ENCODE measurements around the gene BCAP29. TPM values are rescaled to one million over a fixed set of nuclear protein-coding genes. Genes with fewer than 3 reads are reported as not detected.

Gene BCAP29
- total and polyA plus RNA-seq, 10 donors = 11.2 to 139 (median 39.0) TPM

DNA sequence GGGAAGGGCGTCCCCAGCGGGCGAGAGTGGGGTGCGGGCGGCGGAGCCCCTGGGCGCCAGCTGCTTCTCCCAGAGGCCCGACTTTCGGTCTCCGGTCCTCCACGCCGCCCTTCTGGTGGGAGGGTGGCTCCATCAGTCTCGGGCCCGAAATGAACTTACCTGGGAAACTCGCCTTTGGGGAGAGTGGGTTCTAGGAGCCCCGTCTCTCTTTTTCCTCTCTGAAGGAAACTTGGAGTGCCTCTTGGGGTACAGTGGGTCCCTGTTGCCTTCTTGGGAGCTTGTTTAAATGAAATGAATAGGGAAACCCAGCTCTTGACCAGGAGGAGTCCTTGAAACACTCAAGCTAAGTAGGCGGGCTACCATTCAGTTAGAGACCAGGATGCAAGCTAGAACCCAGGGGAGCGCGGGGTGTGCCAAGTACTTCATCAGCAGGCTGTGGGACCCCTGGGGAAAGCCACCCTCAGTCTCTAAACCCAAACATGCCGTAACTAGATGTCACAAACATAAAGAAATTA lies 81.9 kb downstream of the BCAP29 start:
- no peaks in the 10 kb centered on the region for H3K9me3 ChIP-seq
- peaks cover 0 to 53% (median 32%) of the 10 kb centered on the region in 7 donors for H3K27me3 ChIP-seq (replicated peaks in 1 of 7)
- no peaks in the 10 kb centered on the region for H3K36me3 ChIP-seq
- intact Hi-C loops (cut with DNase I; ENCODE audit: low total_unique reads) = no loop called here
- DNase-seq = no peak
- H3K27ac ChIP-seq = no peak overlapping the region
- peaks cover 7 to 30% (median 25%) of the 10 kb centered on the region in 6 donors for H3K4me1 ChIP-seq
- TF ChIP-seq, protein P1, sequence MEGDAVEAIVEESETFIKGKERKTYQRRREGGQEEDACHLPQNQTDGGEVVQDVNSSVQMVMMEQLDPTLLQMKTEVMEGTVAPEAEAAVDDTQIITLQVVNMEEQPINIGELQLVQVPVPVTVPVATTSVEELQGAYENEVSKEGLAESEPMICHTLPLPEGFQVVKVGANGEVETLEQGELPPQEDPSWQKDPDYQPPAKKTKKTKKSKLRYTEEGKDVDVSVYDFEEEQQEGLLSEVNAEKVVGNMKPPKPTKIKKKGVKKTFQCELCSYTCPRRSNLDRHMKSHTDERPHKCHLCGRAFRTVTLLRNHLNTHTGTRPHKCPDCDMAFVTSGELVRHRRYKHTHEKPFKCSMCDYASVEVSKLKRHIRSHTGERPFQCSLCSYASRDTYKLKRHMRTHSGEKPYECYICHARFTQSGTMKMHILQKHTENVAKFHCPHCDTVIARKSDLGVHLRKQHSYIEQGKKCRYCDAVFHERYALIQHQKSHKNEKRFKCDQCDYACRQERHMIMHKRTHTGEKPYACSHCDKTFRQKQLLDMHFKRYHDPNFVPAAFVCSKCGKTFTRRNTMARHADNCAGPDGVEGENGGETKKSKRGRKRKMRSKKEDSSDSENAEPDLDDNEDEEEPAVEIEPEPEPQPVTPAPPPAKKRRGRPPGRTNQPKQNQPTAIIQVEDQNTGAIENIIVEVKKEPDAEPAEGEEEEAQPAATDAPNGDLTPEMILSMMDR (IDR thresholded peaks at IDR 0.05 in 8 of 11, conservative IDR thresholded peaks at IDR 0.05 in 3 of 11) = peak in 2 of 11 experiments; percentile 1 to 23
- no peak for TF ChIP-seq POLR2A (IDR thresholded peaks at IDR 0.05)
- no peak for TF ChIP-seq POLR2AphosphoS5 (IDR thresholded peaks at IDR 0.05)
- H3K4me3 ChIP-seq = peak overlapping the region; percentile 38 to 79 (median 54)
- WGBS, 5 donors = 10 to 35% (median 12%) methylated on average over 7 to 20 of the region's 20 CpGs

DNA sequence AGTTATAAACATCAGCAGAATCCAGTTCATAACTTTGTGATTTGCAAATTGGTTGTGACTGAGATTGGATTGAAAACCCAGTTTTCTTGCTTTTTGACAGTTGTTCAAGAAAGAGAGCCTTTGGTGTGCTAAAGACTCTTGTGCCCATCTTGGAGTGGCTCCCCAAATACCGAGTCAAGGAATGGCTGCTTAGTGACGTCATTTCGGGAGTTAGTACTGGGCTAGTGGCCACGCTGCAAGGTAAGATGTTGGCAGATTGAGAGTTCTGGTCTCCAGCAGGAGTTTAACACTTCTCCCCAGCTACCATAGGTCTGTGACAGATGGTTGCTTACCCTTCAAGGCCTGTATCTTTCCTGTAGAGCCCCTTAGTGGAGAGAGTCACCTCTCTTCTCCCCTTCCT lies 83.2 kb downstream of the BCAP29 start:
- H3K36me3 ChIP-seq = no peaks in the 10 kb centered on the region
- TF ChIP-seq, protein P1 (IDR thresholded peaks at IDR 0.05 in 8 of 11, conservative IDR thresholded peaks at IDR 0.05 in 3 of 11) = no peak
- TF ChIP-seq POLR2A (IDR thresholded peaks at IDR 0.05) (no peak), POLR2AphosphoS5 (IDR thresholded peaks at IDR 0.05) (no peak)
- H3K27me3 ChIP-seq (replicated peaks in 1 of 7) = peaks cover 0 to 53% (median 32%) of the 10 kb centered on the region in 7 donors
- no peaks in the 10 kb centered on the region for H3K9me3 ChIP-seq
- H3K27ac ChIP-seq = no peak overlapping the region
- intact Hi-C loops (cut with DNase I; ENCODE audit: low total_unique reads) = no loop called here
- 83 to 93% (median 88%) methylated on average over 4 of the region's 4 CpGs for WGBS, 5 donors
- H3K4me1 ChIP-seq = peaks cover 7 to 30% (median 25%) of the 10 kb centered on the region in 6 donors
- H3K4me3 ChIP-seq = no peak overlapping the region
- no peak for DNase-seq

GRCh38 chr7:107666790-107667189 lies 86.7 kb downstream of the BCAP29 start:
- peaks cover 0 to 28% (median 8%) of the 10 kb centered on the region in 7 donors for H3K27me3 ChIP-seq (replicated peaks in 1 of 7)
- intact Hi-C loops (cut with DNase I; ENCODE audit: low total_unique reads) = no loop called here
- H3K27ac ChIP-seq = no peak overlapping the region
- H3K36me3 ChIP-seq = no peaks in the 10 kb centered on the region
- no peak for DNase-seq
- WGBS, 5 donors = 74 to 87% (median 84%) methylated on average over 1 of the region's 1 CpG
- peaks cover 2 to 5% (median 4%) of the 10 kb centered on the region in 6 donors for H3K4me1 ChIP-seq
- H3K4me3 ChIP-seq = no peak overlapping the region
- TF ChIP-seq POLR2AphosphoS5 (IDR thresholded peaks at IDR 0.05) = no peak
- TF ChIP-seq, protein P1 (IDR thresholded peaks at IDR 0.05 in 8 of 11, conservative IDR thresholded peaks at IDR 0.05 in 3 of 11) = no peak
- H3K9me3 ChIP-seq = no peaks in the 10 kb centered on the region

DNA sequence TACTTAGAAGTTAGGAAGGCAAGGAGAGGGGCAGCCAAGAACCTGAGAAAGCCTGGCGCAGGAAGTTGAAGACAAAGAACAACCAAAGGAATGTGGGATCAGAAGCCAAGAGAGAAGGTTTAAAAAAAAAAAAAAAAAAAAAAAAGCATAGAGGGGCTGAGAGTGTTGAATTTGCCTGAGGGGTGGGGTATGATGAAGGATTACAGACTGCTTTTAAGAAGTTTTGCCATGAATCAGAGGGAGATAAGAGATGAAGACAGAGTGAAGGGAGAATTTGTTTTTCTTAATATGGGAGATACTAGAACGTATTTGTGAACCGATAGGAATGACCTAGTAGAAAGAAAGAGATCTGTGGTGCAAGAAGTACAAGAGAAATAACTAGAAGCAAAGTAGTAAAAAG lies 87.3 kb downstream of the BCAP29 start:
- no peaks in the 10 kb centered on the region for H3K9me3 ChIP-seq
- TF ChIP-seq POLR2AphosphoS5 (IDR thresholded peaks at IDR 0.05) = no peak
- TF ChIP-seq, protein P1 (IDR thresholded peaks at IDR 0.05 in 8 of 11, conservative IDR thresholded peaks at IDR 0.05 in 3 of 11) = no peak
- TF ChIP-seq POLR2A (IDR thresholded peaks at IDR 0.05) = no peak
- WGBS, 5 donors = 65 to 94% (median 90%) methylated on average over 3 of the region's 3 CpGs
- no peak overlapping the region for H3K27ac ChIP-seq
- intact Hi-C loops (cut with DNase I; ENCODE audit: low total_unique reads) = no loop called here
- DNase-seq = no peak
- H3K4me1 ChIP-seq = no peaks in the 10 kb centered on the region
- H3K36me3 ChIP-seq = no peaks in the 10 kb centered on the region
- H3K4me3 ChIP-seq = no peak overlapping the region
- H3K27me3 ChIP-seq (replicated peaks in 1 of 7) = peaks cover 0 to 23% (median 2%) of the 10 kb centered on the region in 7 donors

Measured in spleen (tissue), 11 donors.